Stimulated activated CD8-positive, alpha-beta memory T cell treated with anti-CD3 and anti-CD28 coated beads, Interleukin-15, amount 100 ng/mL, for 24 hours (primary cell): ENCODE data around the gene HCFC1.
A peak's percentile ranks its signal among the peaks of the same experiment; 100 is the strongest.

Source experiments
- DNase-seq: peaks from one replicate; pipeline ENCODE4 v3.0.0-alpha.2; 2020; ENCODE audit warnings: low read depth

Gene HCFC1

DNA sequence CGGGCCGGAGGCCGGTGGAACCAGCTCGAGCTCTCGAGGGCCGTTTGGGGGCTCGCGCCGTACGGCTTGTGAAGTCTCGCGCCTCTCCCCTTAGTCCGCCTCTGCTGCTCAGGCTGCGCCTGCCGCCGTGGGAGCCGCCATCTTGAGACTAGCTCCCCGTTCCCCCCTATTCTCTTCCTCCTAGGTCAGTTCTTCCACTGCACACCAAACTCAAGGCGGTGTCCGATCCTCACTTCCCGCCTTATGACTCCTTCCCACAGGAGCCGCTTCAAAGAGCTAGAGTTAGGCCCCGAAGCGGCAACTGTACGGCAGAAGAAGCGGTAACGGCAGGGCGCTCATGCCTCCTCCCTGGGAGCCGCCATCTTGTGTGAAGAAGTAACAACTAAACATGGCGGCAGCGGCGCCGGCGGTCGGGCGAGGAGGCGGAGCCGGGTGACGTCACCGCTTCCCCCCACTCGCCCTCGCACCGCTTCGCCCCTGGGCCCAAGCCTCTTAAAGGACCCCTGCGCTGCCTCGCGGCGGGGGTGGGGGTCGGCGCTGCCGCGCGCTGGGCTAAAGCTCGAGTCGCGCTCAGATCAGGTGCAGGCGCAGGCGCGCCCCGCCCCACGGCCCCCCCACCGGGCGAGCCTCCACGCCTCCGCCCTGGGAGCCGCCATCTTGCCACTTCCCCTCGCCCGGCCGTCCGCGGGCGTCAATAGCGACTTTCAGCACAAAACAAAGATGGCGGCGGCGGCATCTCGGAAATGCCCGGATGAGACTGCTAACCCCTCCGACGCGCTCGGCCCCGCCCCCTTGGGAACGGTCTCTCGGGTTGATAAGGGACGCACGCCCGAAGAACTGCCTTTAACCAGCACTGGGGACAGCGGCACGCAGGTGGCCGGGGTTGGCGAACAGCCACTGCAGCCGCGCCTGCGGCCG lies at the start of gene HCFC1:
Gene HCFC1 (minus strand): TSS at position 369 of the 918 bp plus-strand sequence. CDS start 978 bp downstream, outside the sequence.
- peak; percentile 68 for DNase-seq

DNA sequence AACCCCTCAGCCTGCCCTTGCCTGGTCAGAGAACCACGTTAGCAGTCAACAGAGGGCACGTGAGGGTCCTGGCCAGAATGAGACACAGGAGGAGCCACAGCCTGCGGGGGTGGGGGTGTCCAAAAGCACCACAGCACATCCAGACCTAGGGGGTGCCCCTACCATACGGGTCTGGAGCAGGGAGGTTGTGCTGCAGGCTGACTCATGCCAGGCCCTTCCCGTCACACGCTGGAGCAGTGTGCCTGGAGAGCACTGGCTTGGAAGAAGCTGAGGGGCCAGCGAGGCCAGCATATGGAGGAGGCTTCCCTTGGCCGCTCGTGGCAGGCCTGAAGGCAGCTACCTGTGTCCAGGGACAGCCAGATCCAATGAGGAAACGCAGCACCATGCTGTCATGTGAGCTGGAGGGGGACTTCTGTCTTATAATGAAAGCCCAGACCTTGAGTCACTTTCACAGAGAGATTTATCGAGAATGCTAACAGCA lies 49.6 kb upstream of the HCFC1 start:
- DNase-seq: no peak

DNA sequence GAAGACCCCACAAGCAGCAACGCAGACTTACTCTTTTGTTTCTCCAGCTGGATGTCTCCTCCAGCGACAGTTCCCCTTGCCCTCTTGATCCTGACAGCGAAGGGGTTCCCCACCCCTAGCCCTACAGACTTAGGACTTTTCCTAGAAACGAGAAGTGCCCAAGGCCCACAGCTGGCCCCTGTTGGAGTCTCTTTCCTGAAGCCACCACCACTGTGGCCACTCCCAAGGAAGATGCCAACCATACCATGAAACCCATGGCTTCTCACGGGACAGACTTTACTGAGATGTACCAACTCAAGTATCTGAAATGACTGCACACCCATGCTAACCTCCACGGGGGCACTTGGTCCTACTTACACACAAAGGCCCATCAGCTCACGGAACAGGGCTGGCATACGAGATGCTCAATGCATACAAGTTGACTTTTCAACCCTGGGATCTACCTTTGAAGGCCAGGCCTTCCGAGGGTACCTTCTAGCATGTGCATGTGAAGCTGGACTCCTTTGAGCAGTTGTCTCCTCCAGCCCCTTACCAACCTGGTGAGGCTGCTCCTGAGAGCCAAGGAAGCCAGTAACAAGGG lies 49.0 kb upstream of the HCFC1 start:
- DNase-seq: no peak

DNA sequence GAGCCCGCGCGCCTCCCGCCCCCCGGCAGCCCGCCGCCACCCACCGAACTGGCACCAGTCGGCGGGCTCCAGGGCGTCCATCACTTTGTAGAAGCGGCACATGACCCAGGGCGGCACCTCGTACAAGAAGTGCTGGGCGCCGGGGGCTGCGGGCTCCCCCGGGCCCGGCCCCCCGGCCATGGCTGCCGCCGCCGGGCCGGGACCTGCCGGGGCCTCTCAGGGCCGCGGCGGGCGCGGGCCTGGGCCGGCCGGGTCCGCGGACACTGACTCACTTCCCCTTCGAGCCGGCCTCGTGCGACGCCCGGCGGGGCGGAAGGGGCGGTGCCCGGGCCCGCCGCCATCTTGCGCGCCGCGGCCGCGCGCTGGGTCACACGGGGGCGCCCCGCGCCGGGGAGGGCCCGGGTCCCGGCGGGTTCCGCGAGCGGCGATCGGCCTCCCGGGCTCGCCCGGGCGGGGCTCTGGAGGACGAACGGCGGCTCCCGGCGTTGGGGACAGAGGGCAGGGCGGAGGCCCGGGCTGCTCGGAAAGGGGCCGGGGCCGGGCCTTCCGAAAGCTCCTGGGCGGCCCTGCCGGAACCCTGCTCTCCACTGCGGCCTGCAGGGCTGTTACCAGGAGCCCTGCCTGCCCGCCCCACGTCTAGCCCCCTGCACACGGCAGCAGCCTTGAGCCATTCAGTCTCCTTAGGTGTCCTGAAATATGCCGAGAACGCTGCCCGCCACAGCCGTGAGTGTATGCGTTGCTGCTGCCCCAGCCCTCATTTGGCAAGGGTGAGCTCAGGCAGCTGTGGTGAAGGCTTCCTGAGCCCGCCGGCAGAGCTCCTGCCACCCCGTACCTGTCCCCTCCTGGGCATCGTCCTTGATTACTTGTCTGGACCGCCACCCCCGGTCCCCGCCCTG lies 48.3 kb upstream of the HCFC1 start, which contains the start of gene IRAK1:
Gene IRAK1 (minus strand): TSS at position 270 of the 896 bp plus-strand sequence. CDS start 90 bp downstream, at position 180.
- DNase-seq: no peak

DNA sequence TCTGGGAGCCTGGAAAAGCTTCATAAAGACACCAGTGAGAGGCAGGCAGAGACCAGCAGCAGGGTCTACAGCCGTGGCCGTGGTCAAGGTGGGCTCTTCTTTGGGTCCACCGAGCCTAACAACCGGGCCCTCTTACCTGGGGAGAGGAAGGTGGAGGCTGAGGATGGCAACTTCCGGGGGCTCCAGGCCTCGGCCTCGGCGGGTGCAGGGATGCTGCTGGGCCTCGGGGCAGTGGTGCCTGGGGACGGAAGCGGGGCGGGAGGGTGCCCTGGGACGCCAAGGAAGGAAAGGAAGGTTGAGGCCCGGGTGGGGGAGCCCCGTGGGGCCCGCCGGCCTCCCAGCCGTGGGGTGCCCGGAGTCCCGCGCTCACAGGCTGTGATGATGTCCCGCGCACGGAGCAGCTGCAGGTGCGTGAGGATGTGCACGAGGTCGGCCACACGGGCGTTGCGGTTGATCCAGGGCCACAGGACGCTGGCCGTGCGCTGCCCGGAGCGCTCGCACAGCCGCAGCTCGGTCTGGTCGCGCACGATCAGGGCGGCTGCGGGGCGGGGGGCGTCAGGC lies 47.5 kb upstream of the HCFC1 start:
- DNase-seq: no peak

DNA sequence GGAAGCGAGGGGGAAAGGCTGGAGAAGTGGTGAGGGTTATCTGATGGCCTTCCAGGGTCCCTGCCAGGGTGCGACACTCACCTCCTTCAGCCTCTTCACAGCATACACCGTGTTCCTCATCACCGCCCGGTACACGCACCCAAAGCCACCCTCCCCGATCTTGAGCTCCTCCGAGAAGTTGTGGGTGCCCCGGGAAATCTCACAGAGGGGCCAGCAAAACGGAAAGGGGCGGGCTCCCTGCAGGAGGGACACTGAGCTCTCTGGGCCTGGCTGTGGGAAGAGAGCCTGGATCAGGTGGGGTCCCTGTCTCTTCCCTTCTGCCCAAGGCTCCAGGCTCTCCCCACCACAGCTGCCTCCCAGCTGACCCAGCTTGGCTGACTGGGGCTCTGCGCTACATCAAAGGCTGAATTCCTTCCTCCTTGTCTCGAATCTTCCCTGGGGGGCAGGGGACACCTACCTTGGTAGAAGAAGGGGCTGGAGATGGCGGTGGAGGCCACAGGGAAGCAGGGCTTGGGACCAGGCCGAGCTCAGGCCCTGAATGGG lies 47.0 kb upstream of the HCFC1 start:
- no peak for DNase-seq

DNA sequence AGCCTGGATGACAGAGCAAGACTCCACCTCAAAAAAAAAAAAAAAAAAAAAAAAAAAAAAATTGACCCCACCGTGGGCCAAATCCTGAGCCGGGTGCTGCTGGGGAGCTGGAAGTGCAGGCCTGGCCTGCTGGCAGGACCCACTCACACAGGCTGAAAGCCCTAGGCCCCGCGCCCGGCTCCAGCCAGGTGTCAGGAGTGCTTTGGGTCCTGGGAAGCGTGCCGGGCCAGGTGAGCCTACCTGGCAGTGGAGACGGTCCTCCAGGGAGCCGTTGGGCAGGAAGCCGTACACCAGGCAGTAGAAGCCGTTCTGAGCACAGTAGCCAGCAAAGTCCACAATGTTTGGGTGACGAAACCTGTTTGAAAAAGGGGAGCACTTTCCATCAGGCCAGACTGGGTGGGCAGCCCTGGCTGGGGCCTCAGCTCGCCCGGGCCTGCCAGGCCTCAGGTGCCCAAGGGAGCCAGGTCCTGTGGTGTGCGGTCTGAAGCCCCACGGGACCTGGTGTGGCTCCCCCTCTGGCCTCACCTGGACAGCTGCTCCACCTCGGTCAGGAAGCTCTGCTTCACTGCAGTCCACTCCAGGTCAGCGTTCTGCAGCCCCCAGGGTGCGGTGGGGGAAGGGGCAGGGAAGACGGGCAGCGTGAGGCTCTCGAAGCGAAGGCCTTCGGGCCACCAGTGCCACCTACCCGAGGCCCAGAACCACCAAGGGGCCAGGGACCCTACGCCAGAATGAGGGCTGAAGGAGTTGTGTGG lies 46.3 kb upstream of the HCFC1 start:
- no peak for DNase-seq

DNA sequence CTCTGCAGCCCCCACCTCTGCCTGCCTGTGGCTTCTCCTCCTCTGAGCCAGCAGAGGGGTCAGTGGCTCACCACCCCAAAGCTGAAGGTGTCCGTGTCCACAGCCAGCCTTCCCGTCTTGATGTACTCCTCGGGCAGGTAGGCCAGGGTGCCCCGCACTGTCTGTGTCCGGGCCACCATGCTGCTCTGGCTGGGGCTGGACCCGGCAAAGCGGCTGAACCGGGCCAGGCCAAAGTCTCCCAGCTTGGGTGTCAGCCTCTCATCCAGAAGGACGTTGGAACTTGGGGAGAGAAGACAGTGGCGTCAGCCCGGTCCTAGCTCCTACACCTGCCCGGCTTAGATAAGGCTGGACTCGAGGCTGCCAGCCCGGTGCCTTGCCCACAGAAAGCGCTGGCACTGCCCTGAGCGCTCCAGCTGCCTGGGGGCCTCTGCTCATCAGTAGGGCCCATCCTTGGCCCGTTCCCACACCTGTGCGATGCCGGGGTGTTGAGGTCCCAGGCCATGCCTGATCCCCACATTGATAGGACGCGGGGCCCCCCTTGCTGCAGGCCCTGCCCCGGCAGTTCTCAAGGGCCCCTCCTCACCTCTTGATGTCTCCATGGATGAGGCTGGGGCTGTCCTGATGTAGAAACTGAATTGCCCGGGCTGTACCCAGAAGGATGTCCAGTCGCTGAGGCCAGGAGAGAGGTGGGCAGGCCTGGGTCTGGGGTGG lies 44.9 kb upstream of the HCFC1 start:
- no peak for DNase-seq

DNA sequence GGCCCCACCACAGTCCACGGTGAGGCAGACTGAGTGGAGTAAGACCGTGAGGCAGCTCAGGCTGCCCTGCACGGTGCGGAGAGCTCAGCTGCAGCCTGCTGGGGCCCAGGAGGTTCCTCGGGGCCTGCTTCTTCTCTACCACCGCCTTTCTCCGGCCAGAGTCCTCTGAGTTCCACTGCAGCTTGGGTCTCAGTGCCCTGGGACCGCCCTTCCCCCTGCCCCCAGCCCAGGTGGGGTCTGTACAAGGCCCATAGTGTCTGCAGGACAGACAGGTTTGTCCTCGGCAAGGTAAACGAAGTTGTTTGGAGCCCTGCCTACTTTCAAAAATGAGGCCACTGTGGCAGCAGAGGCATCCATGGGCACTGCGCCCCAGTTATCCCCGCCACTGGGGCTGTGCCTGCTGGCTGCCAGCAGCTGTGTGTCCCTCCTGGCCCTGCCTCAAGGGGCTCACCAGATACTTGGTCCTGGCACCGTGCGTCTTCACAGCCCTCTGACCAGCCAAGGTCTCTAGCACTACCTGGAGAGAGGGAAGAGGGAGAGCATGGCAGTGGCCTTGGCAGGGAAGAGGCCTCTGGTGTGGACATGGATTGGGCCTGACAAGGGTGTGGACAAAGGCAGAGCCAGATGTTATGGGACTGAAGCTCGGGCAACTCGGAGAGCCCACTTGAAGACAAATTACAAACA lies 44.1 kb upstream of the HCFC1 start:
- DNase-seq: no peak

DNA sequence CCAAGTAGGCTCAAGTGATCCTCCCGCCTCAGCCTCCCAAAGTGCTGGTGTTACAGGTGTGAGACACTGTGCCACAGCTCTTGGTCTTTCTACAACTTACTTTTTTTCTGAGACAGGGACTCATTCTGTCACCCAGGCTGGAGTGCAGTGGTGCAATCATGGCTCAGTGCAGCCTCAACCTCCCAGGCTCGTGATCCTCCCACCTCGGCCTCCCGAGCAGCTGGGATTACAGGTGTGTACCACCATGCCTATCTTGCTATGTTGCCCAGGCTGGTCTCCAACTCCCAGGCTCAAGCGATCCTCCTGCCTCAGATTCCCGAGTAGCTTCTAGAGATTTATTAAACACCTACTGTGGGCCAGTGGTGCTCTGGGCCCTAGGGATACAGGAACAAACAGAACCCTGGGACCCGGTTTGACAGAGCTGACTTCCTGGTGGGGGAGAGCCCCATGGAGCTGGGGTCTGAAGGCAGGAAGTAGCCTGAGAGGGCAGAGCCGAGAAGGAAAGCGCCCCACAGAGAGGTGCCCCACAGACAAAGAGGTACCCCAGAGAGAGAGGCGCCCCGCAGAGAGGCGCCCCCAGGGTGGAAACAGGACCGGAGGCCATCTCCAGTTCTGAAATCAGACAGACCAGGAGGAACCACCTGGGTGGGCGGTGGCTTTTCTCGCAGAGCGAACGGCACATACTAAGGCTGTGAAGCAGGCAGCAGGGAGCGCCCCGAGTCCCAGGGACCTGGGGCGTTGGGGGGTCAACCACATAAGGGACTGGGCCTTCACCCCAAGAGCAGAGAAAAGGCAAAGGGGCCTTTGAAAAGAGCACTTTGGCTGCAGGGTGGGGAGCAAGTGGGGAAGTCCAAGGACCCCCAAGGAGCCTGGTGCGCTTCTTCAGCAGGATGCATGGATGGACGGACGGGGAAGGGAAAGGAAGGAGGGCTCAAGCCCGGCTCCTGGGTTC lies 43.1 kb upstream of the HCFC1 start:
- DNase-seq: no peak

DNA sequence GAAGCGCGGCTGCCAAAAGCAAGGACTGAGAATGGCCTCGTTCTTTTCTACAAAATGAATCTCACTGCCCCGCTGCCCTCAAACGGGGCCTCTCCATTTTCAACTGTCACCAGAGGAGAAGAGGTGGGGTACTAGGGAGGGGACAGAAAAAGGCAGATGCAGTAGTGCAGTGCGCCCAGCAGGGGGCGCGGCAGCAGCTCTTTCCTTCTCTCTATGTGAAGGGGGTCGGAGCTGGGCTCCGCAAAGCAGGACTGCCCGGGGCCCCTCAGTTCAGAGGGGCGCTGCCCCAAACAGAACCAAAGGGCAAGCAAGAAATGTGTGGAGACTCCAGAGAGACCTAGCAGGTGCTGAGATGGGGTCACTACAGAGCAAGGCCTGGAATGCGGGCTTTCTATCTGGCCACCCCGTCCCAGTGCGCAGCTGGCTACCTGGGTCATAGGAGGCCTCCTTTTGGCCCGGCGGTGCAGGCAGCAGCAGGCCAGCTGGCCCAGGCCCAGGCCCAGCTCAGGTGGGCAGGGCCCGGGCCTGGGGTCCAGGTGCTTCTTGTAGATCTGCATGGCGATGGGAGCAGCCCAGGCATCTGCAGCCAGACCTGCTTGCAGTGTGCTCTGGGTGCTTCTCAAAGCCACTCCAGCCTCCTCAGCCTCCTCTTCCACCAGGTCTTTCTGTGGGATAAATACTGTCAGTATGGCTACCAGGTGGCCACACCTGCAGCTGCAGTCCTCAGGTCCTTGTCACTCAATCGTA lies 42.2 kb upstream of the HCFC1 start:
- DNase-seq: no peak

DNA sequence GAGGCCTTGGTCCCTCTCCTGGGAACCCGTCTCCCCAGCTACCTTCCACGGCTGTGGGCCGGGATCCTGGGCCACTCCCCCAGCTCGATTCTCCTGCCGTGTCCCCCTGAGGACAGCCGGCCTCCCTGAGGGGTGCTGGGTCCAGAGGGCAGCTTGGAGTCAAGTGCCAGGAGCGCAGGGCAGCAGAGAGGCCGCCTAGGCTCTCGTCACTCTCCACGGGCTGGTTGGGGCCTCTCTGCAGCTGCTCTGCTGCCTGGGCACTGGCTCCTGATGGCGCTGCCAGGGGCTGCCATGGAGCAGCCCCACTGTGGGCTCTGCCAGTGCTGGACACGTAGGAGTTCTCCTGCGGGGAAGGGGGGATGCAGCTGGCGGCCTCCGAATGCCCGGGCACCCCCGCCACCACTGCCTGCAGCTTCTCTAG lies 41.4 kb upstream of the HCFC1 start:
- DNase-seq: no peak

DNA sequence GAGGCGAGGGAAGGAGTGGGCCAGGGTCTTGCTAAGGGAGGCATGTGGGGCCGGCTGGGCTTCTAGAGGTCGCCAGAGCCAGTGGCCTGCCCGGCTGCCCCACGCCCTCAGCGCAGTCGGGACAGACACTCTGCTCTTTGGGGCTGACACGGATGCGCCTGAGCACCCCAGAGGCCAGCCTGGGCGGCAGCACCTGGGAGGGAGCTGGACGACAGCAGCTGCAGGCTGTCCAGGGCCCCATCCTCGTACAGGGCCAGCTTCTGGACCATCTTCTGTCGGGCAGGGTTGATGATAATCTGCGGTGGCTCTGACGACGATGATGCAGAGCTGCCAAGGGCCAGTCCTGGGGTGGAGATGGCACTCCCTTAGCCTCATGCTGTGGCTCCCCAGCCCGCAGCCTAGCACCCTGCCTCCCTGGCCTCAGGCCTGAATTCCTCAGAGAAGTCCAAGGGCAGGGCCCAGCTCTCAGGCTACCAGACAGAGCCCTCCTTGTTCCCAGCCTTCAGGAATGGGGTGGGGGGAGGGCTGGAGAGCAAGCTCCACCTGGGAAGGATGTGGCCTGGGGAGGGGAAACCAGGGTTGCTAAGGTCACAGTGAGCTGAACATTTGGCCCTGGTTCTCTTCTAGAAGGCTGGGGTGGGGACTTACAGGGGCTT lies 40.8 kb upstream of the HCFC1 start:
- no peak for DNase-seq

DNA sequence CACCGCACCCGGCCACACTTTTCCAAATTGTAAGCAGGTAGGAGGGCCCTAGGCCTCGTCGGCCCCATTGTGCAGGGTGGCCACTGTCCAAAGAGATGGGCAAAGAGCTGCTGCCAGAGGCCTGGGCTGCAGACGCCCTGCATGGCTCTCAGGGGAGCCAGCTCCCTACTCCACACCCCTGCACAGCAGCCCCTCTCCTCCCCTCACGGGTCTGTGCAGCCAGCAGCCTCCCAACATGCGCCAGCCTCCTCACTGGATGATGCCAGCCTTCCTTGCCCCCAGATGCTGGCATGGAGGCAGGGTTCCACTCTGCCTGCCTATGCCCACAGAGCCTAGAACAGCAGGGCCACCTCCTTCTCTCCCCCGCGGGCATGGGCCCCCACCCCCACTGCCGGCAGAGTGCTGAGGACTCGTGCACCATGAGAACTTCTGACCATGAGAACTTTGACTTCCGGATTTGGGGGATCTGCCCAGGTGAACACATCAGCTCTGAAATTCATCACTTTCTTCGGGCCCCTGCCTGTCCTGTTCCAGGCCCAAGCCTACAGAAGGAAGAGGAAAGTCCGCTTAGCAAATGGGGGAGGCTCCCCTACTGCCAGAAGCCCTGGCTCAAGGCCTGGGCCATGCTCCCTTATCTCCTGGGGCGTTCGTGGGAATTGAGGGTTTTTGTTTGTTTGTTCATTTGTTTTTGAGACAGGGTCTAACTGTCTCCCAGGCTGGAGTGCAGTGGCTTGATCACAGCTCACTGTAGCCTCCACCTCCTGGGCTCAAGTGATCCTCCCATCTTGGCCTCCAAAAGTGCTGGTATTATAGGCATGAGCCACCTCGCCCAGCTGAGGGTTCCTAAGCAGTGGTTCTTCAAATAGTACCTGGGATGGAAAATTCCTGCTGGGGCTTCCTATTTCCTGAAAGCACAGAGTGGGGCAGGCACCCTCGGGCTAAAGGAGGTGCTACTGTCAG lies 40.0 kb upstream of the HCFC1 start:
- no peak for DNase-seq

DNA sequence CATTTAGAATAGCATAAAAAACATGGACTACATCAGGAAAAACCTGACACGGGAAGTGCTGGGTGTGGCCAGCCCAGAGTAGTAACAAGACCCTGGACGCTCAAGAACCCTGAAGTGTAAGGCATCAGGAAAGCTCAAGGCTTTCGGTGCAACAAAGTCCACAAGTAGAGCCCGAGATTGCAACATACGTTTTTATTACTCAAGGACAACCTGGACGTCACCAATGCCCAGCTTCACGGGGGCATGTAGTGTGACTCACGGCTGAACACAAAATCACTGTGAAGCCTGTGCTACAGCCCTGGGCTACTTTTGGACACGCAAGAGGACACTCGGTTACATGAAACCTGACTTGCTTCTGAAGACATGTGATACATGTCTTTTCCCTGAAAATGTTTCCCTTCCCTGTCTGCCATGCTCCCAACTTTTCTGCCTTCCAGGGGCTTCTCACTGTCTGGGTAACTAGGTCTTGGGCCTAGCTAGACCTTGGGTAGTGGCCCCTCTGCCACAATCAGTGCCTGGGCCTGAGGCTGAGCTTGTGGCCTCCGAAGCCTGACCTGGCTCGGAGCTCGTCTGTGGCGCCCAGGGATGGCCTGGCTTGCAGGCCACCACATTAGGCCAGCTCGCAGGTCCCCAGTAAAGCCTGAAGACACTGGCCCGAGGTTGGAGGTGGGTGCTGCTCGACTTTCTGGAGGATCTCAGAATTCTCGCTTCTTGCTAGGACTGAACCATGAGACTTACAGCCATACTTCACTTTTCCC lies 38.9 kb upstream of the HCFC1 start:
- no peak for DNase-seq
